ENCODE measurements around the gene RHOC.

The RHOC gene

GRCh38 chr1:112686417-112686816, 20.5 kb downstream of the RHOC start:
- no peak for DNase-seq (ENCODE audit: low read depth, low spot score)
- H3K4me3 ChIP-seq (ENCODE audit: low read depth, low read length), result no peak overlapping the region
- TF ChIP-seq CTCF (IDR thresholded peaks at IDR 0.05; ENCODE audit: low read depth, low read length), result no peak
- in situ Hi-C loops (cut with HindIII; ENCODE audit: low sequenced_read_pairs), result no loop called here

GRCh38 chr1:112685913-112686312, 21.0 kb downstream of the RHOC start:
- DNase-seq (ENCODE audit: low read depth, low spot score), result no peak
- no peak for TF ChIP-seq CTCF (IDR thresholded peaks at IDR 0.05; ENCODE audit: low read depth, low read length)
- in situ Hi-C loops (cut with HindIII; ENCODE audit: low sequenced_read_pairs), result no loop called here
- no peak overlapping the region for H3K4me3 ChIP-seq (ENCODE audit: low read depth, low read length)

- DNase-seq (ENCODE audit: low read depth, low spot score), result no peak
- no peak for TF ChIP-seq CTCF (IDR thresholded peaks at IDR 0.05; ENCODE audit: low read depth, low read length)
- H3K4me3 ChIP-seq (ENCODE audit: low read depth, low read length), result no peak overlapping the region
- in situ Hi-C loops (cut with HindIII; ENCODE audit: low sequenced_read_pairs), result no loop called here
Observed at GRCh38 chr1:112678605-112679004, 28.3 kb downstream of the RHOC start.

GRCh38 chr1:112677501-112677900, 29.4 kb downstream of the RHOC start:
- no peak for DNase-seq (ENCODE audit: low read depth, low spot score)
- in situ Hi-C loops (cut with HindIII; ENCODE audit: low sequenced_read_pairs), result no loop called here
- H3K4me3 ChIP-seq (ENCODE audit: low read depth, low read length), result no peak overlapping the region
- no peak for TF ChIP-seq CTCF (IDR thresholded peaks at IDR 0.05; ENCODE audit: low read depth, low read length)

GRCh38 chr1:112676543-112676942, 30.4 kb downstream of the RHOC start:
- no peak for TF ChIP-seq CTCF (IDR thresholded peaks at IDR 0.05; ENCODE audit: low read depth, low read length)
- H3K4me3 ChIP-seq (ENCODE audit: low read depth, low read length), result no peak overlapping the region
- DNase-seq (ENCODE audit: low read depth, low spot score), result no peak
- in situ Hi-C loops (cut with HindIII; ENCODE audit: low sequenced_read_pairs), result no loop called here

- peak overlapping the region; percentile 79 for H3K4me3 ChIP-seq (ENCODE audit: low read depth, low read length)
- in situ Hi-C loops (cut with HindIII; ENCODE audit: low sequenced_read_pairs), result no loop called here
- no peak for TF ChIP-seq CTCF (IDR thresholded peaks at IDR 0.05; ENCODE audit: low read depth, low read length)
- no peak for DNase-seq (ENCODE audit: low read depth, low spot score)
Observed at GRCh38 chr1:112675728-112676381, 31.1 kb downstream of the RHOC start.

Data from astrocyte of the spinal cord (primary cell).